IMR-90 (cell line): ENCODE data around the gene HPRT1. TPM values are rescaled to one million over a fixed set of nuclear protein-coding genes. Genes with fewer than 3 reads are reported as not detected.

Experiments used
- ATAC-seq: fragments of 200-7000 bp; cut with Tn5 transposase; 2 replicates; pipeline ENCODE4 v1.9.1; 2020; ENCODE audit warnings: low read depth, mild to moderate bottlenecking, moderate library complexity
- BruUV-seq: library from RNA; stranded (reverse); fragments of 400-500 nt; replicated peaks from 2 replicates; lab custom pipeline; 2021; lab: Mats Ljungman, UMichigan
- CTCF ChIA-PET: fragments of 300-600 bp; formaldehyde crosslinking; extraction: SDS; loops from one replicate; lab custom pipeline; 2021; ENCODE audit warnings: antibody characterized with exemption; lab: Yijun Ruan, JAX
- POLR2A ChIA-PET: fragments of 300-600 bp; sonication (Branson Sonifier 250); formaldehyde crosslinking; loops from one replicate; lab custom pipeline; 2022; ENCODE audit warnings: antibody characterized with exemption; ENCODE audit not compliant: unreplicated experiment; lab: Charles Lee
- DNase-seq: peaks from one replicate; pipeline ENCODE4 v3.0.0; 2013
- H2AFZ ChIP-seq: replicated peaks from 2 replicates; pipeline ENCODE3; 2013; ENCODE audit warnings: low read length, mild to moderate bottlenecking; ENCODE audit not compliant: poor library complexity
- H2AK5ac ChIP-seq: 2 replicates; pipeline ENCODE4 v1.6.1; 2013; ENCODE audit warnings: low read depth, low read length, inconsistent platforms
- H2AK9ac ChIP-seq: replicated peaks from 2 replicates; pipeline ENCODE3; 2013; ENCODE audit warnings: mild to moderate bottlenecking, low read depth, low read length, moderate library complexity; ENCODE audit not compliant: poor library complexity
- H2BK120ac ChIP-seq: 2 replicates; pipeline ENCODE4 v1.6.1; 2013; ENCODE audit warnings: low read depth, low read length, inconsistent platforms
- H2BK15ac ChIP-seq: 3 replicates; pipeline ENCODE4 v1.6.1; 2013; ENCODE audit warnings: low read depth, low read length, inconsistent platforms
- H2BK20ac ChIP-seq: 2 replicates; pipeline ENCODE4 v1.6.1; 2013; ENCODE audit warnings: low read depth, mild to moderate bottlenecking, inconsistent platforms, low read length, moderate library complexity
- H2BK5ac ChIP-seq: 2 replicates; pipeline ENCODE4 v1.6.1; 2013; ENCODE audit warnings: mild to moderate bottlenecking, low read depth, low read length, inconsistent platforms; ENCODE audit not compliant: poor library complexity, severe bottlenecking
- H3K14ac ChIP-seq: replicated peaks from 2 replicates; pipeline ENCODE4 v1.6.1; 2013; ENCODE audit warnings: low read depth, low read length, inconsistent platforms
- H3K18ac ChIP-seq: 2 replicates; pipeline ENCODE4 v1.6.1; 2013; ENCODE audit warnings: low read depth, low read length, control low read depth
- H3K23ac ChIP-seq: 2 replicates; pipeline ENCODE4 v1.6.1; 2013; ENCODE audit warnings: low read depth, low read length, inconsistent platforms
- H3K27ac ChIP-seq: 2 replicates; pipeline ENCODE4 v1.5.1; 2013; ENCODE audit warnings: mild to moderate bottlenecking, control low read depth, low read length; ENCODE audit not compliant: insufficient read depth
- H3K27me3 ChIP-seq: 2 replicates; pipeline ENCODE4 v1.6.1; 2013; ENCODE audit warnings: low read length; ENCODE audit not compliant: control insufficient read depth, insufficient read depth
- H3K36me3 ChIP-seq: 2 replicates; pipeline ENCODE4 v1.6.1; 2013; ENCODE audit warnings: low read length, mixed read lengths; ENCODE audit not compliant: control insufficient read depth, insufficient read depth
- H3K4ac ChIP-seq: 2 replicates; pipeline ENCODE4 v1.6.1; 2013; ENCODE audit warnings: low read depth, low read length, inconsistent platforms
- H3K4me1 ChIP-seq: 2 replicates; pipeline ENCODE4 v1.6.1; 2013; ENCODE audit warnings: low read length, mixed read lengths; ENCODE audit not compliant: control insufficient read depth, insufficient read depth
- H3K4me2 ChIP-seq: 2 replicates; pipeline ENCODE4 v1.6.1; 2013; ENCODE audit warnings: low read depth, mild to moderate bottlenecking, control low read depth, low read length, moderate library complexity
- H3K4me3 ChIP-seq: 2 replicates; pipeline ENCODE4 v1.5.1; 2013; ENCODE audit warnings: low read depth, mild to moderate bottlenecking, control low read depth, low read length, moderate library complexity; ENCODE audit not compliant: insufficient read depth
- H3K56ac ChIP-seq: 2 replicates; pipeline ENCODE4 v1.6.1; 2013; ENCODE audit warnings: low read length, inconsistent platforms; ENCODE audit not compliant: insufficient read depth; ENCODE audit errors: extremely low read depth
- H3K79me1 ChIP-seq, 2 experiments: 2 replicates each; pipeline ENCODE4 v1.6.1; 2013; ENCODE audit warnings: low read length in 2 of 2, inconsistent platforms in 1 of 2, low read depth in 1 of 2
- H3K9ac ChIP-seq: 2 replicates; pipeline ENCODE4 v1.6.1; 2013; ENCODE audit warnings: low read depth, low read length, control low read depth
- H3K9me1 ChIP-seq: 2 replicates; pipeline ENCODE4 v1.6.1; 2013; ENCODE audit warnings: low read length, inconsistent platforms; ENCODE audit not compliant: insufficient read depth
- H3K9me3 ChIP-seq: 2 replicates; pipeline ENCODE4 v1.6.1; 2013; ENCODE audit warnings: low read length; ENCODE audit not compliant: control insufficient read depth, insufficient read depth
- H4K20me1 ChIP-seq: 2 replicates; pipeline ENCODE4 v1.6.1; 2013; ENCODE audit warnings: low read length, inconsistent platforms; ENCODE audit not compliant: insufficient read depth
- H4K5ac ChIP-seq: 2 replicates; pipeline ENCODE4 v1.6.1; 2013; ENCODE audit warnings: mild to moderate bottlenecking, low read depth, low read length, control low read depth
- H4K8ac ChIP-seq, 2 experiments: 2 replicates each; pipeline ENCODE4 v1.6.1; 2013; ENCODE audit warnings: low read depth in 2 of 2, low read length in 2 of 2, control low read depth in 1 of 2, inconsistent platforms in 1 of 2
- H4K91ac ChIP-seq: 2 replicates; pipeline ENCODE4 v1.6.1; 2013; ENCODE audit warnings: low read depth, low read length, inconsistent platforms; ENCODE audit not compliant: insufficient read depth
- BHLHE40 ChIP-seq: fragments of 150-350 bp; IDR thresholded peaks from 2 replicates; pipeline ENCODE4 v1.6.1; 2016; ENCODE audit warnings: mild to moderate bottlenecking, low read depth, low read length
- MAFK ChIP-seq: IDR thresholded peaks from 2 replicates; pipeline ENCODE4 v1.6.1; 2012; ENCODE audit warnings: low read depth, low read length, improper control_type of control experiment
- MXI1 ChIP-seq: IDR thresholded peaks from 2 replicates; pipeline ENCODE4 v1.6.1; 2012; ENCODE audit warnings: low read depth, mild to moderate bottlenecking, low read length, moderate library complexity, borderline replicate concordance
- NFE2L2 ChIP-seq: fragments of 150-350 bp; IDR thresholded peaks from 2 replicates; pipeline ENCODE4 v1.6.1; 2016; ENCODE audit warnings: low read depth, mild to moderate bottlenecking, low read length
- RFX5 ChIP-seq: IDR thresholded peaks from 2 replicates; pipeline ENCODE4 v1.8.0; 2012; ENCODE audit warnings: low read depth, mild to moderate bottlenecking, low read length, moderate library complexity
- WGBS, 2 experiments: methylation state at CpG; one replicate each; pipeline versions ENCODE4 v1.1.5 to v1.1.7; 2013; ENCODE audit warnings: missing lambda C conversion rate in 2 of 2; ENCODE audit not compliant: insufficient read length in 1 of 2; ENCODE audit errors: extremely low coverage in 2 of 2; 5-methylcytosine and 5-hydroxymethylcytosine counted together
- dilution Hi-C: fragments of 300-500 bp; cut with HindIII; formaldehyde crosslinking; loops from one replicate; pipeline ENCODE4 v1.14.3; 2018; ENCODE audit warnings: low sequenced_read_pairs; ENCODE audit not compliant: unreplicated experiment
- in situ Hi-C: fragments of 300-500 bp; cut with MboI; formaldehyde crosslinking; loops from 3 replicates; pipeline ENCODE4 v1.14.3; 2019; ENCODE audit warnings: low sequenced_read_pairs, inconsistent platforms, mixed read lengths
- intact Hi-C: fragments of 100-400 bp; cut with micrococcal nuclease; formaldehyde crosslinking; loops from 2 replicates; pipeline ENCODE4 v1.10.0; 2022
- polyA plus RNA-seq, 3 experiments: library from polyadenylated mRNA; depleted of rRNA; stranded (reverse); fragments of >200 nt; gene quantifications; 2 replicates each; pipeline ENCODE4 v1.2.3, GENCODE V29; 2012; ENCODE audit warnings: low replicate concordance in 1 of 3
- total RNA-seq: library from RNA; depleted of rRNA; stranded (reverse); fragments of >200 nt; gene quantifications from 2 replicates; pipeline ENCODE4 v1.2.3, GENCODE V29; 2012
- TF ChIP-seq, protein P1 (sequence below): conservative IDR thresholded peaks from 2 replicates; pipeline ENCODE4 v1.5.1; 2012; ENCODE audit warnings: mild to moderate bottlenecking, low read depth, low read length, improper control_type of control experiment
- TF ChIP-seq, protein P2 (sequence below): fragments of 150-350 bp; IDR thresholded peaks from 2 replicates; pipeline ENCODE4 v1.6.1; 2016; ENCODE audit warnings: low read depth, mild to moderate bottlenecking, low read length, moderate library complexity, borderline replicate concordance

Gene HPRT1
- total and polyA plus RNA-seq, 2 of the 4 experiments (the other 2 are of a cell fraction), result 7.0 to 30.3 TPM

DNA sequence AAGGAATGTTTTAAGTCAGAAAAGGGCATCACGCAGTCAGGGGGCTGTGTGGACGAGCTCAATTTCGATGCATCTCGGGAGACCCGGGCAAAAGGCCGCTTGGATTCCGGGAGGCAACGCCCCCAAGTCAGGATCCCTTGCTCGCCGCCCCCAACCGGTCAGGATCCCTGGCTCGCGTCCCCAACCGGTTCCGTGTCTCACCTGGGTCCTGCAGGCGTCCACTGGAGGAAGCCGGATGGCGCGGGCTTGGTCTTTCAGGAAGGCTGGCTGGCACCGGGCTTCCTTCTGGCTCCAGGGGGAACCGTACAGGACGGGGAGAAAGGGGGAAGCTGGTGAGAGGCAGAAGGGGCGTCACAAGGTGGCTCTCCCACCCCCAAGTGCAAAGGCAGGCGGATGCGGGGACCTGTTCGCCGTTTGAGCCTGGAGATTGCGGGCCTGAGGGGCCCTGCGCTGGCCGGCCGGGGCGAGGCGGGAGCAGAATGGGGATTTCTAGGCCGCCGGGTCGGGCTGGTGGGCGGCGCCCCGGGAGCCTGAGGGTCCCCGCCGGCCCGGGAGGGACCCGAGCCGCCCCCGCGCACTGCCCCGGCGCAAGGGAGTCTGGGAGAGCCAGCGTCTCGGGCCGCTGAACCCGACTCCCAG is 84.7 kb downstream of the HPRT1 start:
- Histone ChIP-seq H3K23ac (no peak overlapping the region), H2BK120ac (no peak overlapping the region), H3K9me3 (no peaks in the 10 kb centered on the region), H3K4me2 (no peak overlapping the region), H2AFZ (no peak overlapping the region), H2AK9ac (no peak overlapping the region), H3K9me1 (0 out of 2 replicates have a peak, but pooled peaks cover 2% of the 10 kb centered on the region), H3K56ac (no peak overlapping the region), H3K18ac (no peak overlapping the region), H3K27me3 (no peaks in the 10 kb centered on the region), H4K20me1 (peaks cover 12% of the 10 kb centered on the region; the same call in 1 of the 2 replicates), H3K9ac (no peak overlapping the region), H3K27ac (peak overlapping the region; percentile 40; the same call in 1 of the 2 replicates), H3K14ac (no peak overlapping the region), H3K79me1 (peaks cover 0 to 11% of the 10 kb centered on the region in 2 experiments; a peak in 2 of 4 replicates), H2BK15ac (no peak overlapping the region), H3K4me3 (no peak overlapping the region), H4K8ac (no peak overlapping the region), H3K4ac (no peak overlapping the region), H4K91ac (no peak overlapping the region), H4K5ac (no peak overlapping the region), H3K36me3 (peaks cover 22% of the 10 kb centered on the region), H2BK5ac (no peak overlapping the region), H2BK20ac (no peak overlapping the region), H2AK5ac (0 out of 2 replicates have a peak overlapping the region, but pooled peaks have one; percentile 3), H3K4me1 (peaks cover 5% of the 10 kb centered on the region; the same call in 1 of the 2 replicates)
- BruUV-seq, result no TSS peak
- TF ChIP-seq RFX5 (no peak), MXI1 (no peak), BHLHE40 (no peak), NFE2L2 (no peak), MAFK (no peak)
- TF ChIP-seq, protein P1, sequence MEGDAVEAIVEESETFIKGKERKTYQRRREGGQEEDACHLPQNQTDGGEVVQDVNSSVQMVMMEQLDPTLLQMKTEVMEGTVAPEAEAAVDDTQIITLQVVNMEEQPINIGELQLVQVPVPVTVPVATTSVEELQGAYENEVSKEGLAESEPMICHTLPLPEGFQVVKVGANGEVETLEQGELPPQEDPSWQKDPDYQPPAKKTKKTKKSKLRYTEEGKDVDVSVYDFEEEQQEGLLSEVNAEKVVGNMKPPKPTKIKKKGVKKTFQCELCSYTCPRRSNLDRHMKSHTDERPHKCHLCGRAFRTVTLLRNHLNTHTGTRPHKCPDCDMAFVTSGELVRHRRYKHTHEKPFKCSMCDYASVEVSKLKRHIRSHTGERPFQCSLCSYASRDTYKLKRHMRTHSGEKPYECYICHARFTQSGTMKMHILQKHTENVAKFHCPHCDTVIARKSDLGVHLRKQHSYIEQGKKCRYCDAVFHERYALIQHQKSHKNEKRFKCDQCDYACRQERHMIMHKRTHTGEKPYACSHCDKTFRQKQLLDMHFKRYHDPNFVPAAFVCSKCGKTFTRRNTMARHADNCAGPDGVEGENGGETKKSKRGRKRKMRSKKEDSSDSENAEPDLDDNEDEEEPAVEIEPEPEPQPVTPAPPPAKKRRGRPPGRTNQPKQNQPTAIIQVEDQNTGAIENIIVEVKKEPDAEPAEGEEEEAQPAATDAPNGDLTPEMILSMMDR, result no peak
- TF ChIP-seq, protein P2, sequence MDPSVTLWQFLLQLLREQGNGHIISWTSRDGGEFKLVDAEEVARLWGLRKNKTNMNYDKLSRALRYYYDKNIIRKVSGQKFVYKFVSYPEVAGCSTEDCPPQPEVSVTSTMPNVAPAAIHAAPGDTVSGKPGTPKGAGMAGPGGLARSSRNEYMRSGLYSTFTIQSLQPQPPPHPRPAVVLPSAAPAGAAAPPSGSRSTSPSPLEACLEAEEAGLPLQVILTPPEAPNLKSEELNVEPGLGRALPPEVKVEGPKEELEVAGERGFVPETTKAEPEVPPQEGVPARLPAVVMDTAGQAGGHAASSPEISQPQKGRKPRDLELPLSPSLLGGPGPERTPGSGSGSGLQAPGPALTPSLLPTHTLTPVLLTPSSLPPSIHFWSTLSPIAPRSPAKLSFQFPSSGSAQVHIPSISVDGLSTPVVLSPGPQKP, result no peak
- dilution Hi-C loops (no loop called here), in situ Hi-C loops (no loop called here), intact Hi-C loops (no loop called here)
- DNase-seq, result no peak
- WGBS, 2 experiments, result 65% methylated on average over 11 of the region's 52 CpGs; no CpG with 5 or more reads in 1 of the 2 experiments
- POLR2A ChIA-PET, result interaction anchor here (0.6 kb wide), 1 partner anchor 166 kb away, joined by 10 read pairs; no protein-coding TSS in a partner anchor
- no peak for ATAC-seq
- CTCF ChIA-PET, result no interaction called here
